Measurements from ENCODE around the gene SRCAP.

- TF ChIP-seq GATA2 (IDR thresholded peaks at IDR 0.05; ENCODE audit: low read depth, low read length), result no peak
- TF ChIP-seq GATA3 (IDR thresholded peaks at IDR 0.05; ENCODE audit: low read depth, low read length), result no peak
Measured at GRCh38 chr16:30746638-30747175, 47.7 kb downstream of the SRCAP start.

All from SH-SY5Y (cell line).